GM12873 (cell line): ENCODE results near the gene ZDHHC22.

Experiments
- TF ChIP-seq, protein P1 (sequence below): IDR thresholded peaks from 2 replicates; pipeline ENCODE4 v1.5.1; 2012; ENCODE audit warnings: low read depth, mild to moderate bottlenecking, moderate library complexity, low read length, control low read depth; ENCODE audit not compliant: insufficient read depth; ENCODE audit errors: missing control alignments

Gene ZDHHC22

GRCh38 chr14:77125281-77125801, 16.2 kb downstream of the ZDHHC22 start:
- TF ChIP-seq, protein P1, sequence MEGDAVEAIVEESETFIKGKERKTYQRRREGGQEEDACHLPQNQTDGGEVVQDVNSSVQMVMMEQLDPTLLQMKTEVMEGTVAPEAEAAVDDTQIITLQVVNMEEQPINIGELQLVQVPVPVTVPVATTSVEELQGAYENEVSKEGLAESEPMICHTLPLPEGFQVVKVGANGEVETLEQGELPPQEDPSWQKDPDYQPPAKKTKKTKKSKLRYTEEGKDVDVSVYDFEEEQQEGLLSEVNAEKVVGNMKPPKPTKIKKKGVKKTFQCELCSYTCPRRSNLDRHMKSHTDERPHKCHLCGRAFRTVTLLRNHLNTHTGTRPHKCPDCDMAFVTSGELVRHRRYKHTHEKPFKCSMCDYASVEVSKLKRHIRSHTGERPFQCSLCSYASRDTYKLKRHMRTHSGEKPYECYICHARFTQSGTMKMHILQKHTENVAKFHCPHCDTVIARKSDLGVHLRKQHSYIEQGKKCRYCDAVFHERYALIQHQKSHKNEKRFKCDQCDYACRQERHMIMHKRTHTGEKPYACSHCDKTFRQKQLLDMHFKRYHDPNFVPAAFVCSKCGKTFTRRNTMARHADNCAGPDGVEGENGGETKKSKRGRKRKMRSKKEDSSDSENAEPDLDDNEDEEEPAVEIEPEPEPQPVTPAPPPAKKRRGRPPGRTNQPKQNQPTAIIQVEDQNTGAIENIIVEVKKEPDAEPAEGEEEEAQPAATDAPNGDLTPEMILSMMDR = no peak

DNA sequence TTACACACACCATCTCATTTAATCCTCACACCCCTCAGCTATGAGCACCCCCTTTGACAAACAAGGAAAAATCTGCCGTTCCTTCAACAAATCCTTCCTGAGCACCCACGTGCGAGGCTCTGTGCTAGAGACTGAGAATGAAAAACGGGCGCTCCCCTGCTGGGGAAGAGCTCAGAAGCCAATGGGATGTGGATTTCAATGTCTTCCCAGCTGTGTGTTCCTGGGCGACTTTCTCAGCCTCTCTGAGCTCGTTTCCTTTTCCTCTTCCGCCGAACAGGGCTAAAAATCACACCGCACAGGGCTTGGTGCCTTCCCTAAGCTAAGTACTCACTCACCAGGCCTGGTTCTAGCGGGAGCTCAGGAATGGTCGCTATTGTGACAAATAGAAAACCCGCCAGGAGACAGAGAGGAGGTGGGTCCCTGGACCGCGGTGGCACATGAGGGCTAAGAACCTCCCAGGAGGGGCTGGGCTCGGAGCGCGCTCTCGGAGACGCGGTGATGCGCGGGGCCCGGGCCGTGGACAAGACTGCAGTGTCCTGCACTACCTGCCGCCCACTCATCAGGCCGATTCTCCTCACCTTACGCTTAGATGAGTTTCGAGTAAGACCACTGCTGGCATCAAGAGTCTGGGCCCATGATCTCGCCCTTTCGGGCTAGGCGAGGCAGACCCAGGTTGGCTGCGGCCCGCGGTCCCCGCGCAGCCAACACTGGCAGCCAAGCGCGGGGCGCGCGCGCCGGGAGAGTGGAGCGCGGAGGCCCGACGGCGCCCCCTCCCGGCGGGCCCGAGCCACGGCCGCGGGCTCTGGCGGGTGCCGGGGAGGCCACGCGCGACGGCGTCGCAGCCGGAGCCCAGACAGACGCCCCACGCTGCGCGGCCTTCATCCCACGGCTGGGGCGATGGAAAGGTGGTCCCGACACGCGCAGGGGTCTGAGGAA, 17.0 kb downstream of the ZDHHC22 start:
- TF ChIP-seq, protein P1 = peak; percentile 68

GRCh38 chr14:77123381-77124325, 17.9 kb downstream of the ZDHHC22 start:
- TF ChIP-seq, protein P1 = no peak

GRCh38 chr14:77122526-77123125, 19.0 kb downstream of the ZDHHC22 start:
- TF ChIP-seq, protein P1 = no peak

GRCh38 chr14:77120771-77121743, 20.5 kb downstream of the ZDHHC22 start:
- TF ChIP-seq, protein P1 = no peak

- TF ChIP-seq, protein P1 = no peak
Observed at GRCh38 chr14:77119851-77120250, 21.7 kb downstream of the ZDHHC22 start.
